Upper lobe of left lung (tissue), 4 donors: ENCODE results near the gene NEB.

Experiments
- POLR2A ChIP-seq, 4 donors: fragments of 450-650 bp; IDR thresholded peaks; one replicate each; pipeline ENCODE4 v1.5.1; 2016 to 2017; ENCODE audit warnings: antibody characterized with exemption in 4 of 4, mild to moderate bottlenecking in 2 of 4
- TF ChIP-seq, protein P1 (sequence below), 6 experiments: fragments of 450-650 bp in 4 of 6; fragments of 200-600 bp in 2 of 6; sonication (generic) in 2 of 6; IDR thresholded peaks; one replicate each; pipeline ENCODE4 v1.5.1; 2016 to 2019; ENCODE audit warnings: antibody characterized with exemption in 6 of 6

- TF ChIP-seq, protein P1, sequence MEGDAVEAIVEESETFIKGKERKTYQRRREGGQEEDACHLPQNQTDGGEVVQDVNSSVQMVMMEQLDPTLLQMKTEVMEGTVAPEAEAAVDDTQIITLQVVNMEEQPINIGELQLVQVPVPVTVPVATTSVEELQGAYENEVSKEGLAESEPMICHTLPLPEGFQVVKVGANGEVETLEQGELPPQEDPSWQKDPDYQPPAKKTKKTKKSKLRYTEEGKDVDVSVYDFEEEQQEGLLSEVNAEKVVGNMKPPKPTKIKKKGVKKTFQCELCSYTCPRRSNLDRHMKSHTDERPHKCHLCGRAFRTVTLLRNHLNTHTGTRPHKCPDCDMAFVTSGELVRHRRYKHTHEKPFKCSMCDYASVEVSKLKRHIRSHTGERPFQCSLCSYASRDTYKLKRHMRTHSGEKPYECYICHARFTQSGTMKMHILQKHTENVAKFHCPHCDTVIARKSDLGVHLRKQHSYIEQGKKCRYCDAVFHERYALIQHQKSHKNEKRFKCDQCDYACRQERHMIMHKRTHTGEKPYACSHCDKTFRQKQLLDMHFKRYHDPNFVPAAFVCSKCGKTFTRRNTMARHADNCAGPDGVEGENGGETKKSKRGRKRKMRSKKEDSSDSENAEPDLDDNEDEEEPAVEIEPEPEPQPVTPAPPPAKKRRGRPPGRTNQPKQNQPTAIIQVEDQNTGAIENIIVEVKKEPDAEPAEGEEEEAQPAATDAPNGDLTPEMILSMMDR (IDR thresholded peaks at IDR 0.05), result no peak
- TF ChIP-seq POLR2A (IDR thresholded peaks at IDR 0.05), result no peak
These were observed 120.1 kb downstream of the NEB start for GRCh38 chr2:151614159-151614558.
